SH-SY5Y (cell line): ENCODE measurements around the gene LRRC2.

Experiments
- GATA2 ChIP-seq: IDR thresholded peaks from 2 replicates; pipeline ENCODE4 v1.6.1; 2011; ENCODE audit warnings: mild to moderate bottlenecking, low read depth, low read length
- GATA3 ChIP-seq: IDR thresholded peaks from 2 replicates; pipeline ENCODE4 v1.6.1; 2011; ENCODE audit warnings: low read depth, mild to moderate bottlenecking, low read length, moderate library complexity

DNA sequence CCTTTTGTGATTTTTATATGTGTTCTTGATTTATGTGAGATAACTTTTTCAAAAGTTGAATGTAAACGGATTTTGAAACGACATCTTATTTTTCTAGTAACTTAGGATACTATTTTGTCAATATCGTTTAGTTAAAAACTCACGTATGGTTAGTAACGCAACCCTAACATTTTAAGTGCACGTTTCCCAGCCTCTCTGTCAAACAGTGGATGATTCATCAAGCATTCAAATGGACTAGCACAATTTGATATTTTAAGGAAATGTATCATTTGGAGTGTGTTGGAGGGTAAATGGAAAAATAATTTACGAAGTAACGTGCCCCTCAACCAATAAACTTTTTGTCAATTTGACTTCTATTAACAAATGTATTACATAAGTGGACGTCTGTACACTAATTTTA is 45.0 kb downstream of the LRRC2 start:
- TF ChIP-seq GATA2 (no peak), GATA3 (no peak)
